ENCODE results near the gene VTA1. TPM values are rescaled to one million over a fixed set of nuclear protein-coding genes. Genes with fewer than 3 reads are reported as not detected.

VTA1 gene
- total and polyA plus RNA-seq, 2 of the 4 experiments (the other 2 are of a cell fraction), result 60.9 to 120 TPM

DNA sequence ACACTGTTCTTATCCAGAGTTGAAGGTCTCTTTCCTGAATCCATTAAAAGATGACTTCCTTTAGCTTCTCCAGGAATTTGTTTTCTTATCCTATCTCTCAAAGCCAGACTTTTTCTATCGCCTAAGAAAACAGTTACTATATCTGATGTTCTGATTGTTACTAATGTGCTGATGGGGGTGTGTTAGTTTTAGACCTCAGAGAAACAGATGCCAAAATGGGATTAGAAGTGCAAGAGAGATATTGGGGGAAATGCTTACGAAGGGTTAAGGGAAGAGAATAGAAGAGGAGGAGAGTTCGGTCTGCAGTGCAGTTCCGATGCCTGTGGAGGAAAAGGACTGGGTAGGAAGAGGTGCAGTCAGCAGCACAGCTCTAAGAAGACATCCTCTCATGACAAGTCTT lies 119.0 kb downstream of the VTA1 start:
- no peak overlapping the region for H3K4me3 ChIP-seq (ENCODE audit: insufficient read depth, low read depth, low read length)
- H3K4ac ChIP-seq (ENCODE audit: low read depth, low read length), result no peak overlapping the region
- H2BK120ac ChIP-seq (ENCODE audit: low read depth, low read length), result no peak overlapping the region
- peaks cover 3% of the 10 kb centered on the region; the same call in 1 of the 2 replicates for H3K9me3 ChIP-seq (ENCODE audit: control insufficient read depth, insufficient read depth, low read length)
- H3K14ac ChIP-seq (replicated peaks; ENCODE audit: low read depth, low read length), result no peak overlapping the region
- H2AK5ac ChIP-seq (ENCODE audit: low read depth, low read length), result no peak overlapping the region
- DNase-seq, result no peak
- H2BK20ac ChIP-seq (ENCODE audit: low read depth, low read length), result no peak overlapping the region
- H3K79me1 ChIP-seq (ENCODE audit: low read depth in 1 of 2, low read length in 2 of 2), result no peaks in the 10 kb centered on the region
- H4K91ac ChIP-seq (ENCODE audit: insufficient read depth, low read depth, low read length), result no peak overlapping the region
- ATAC-seq (ENCODE audit: low read depth), result no peak
- dilution Hi-C loops (cut with HindIII; ENCODE audit: low sequenced_read_pairs, unreplicated experiment), result no loop called here
- H2BK15ac ChIP-seq (ENCODE audit: low read depth, low read length), result no peak overlapping the region
- H2AFZ ChIP-seq (replicated peaks; ENCODE audit: low read length, poor library complexity), result no peak overlapping the region
- ChIA-PET POLR2A (ENCODE audit: unreplicated experiment) (no interaction called here), CTCF (no interaction called here)
- no peaks in the 10 kb centered on the region for H3K27me3 ChIP-seq (ENCODE audit: control insufficient read depth, insufficient read depth, low read length)
- H3K4me2 ChIP-seq (ENCODE audit: low read depth, low read length), result no peak overlapping the region
- H3K9me1 ChIP-seq (ENCODE audit: insufficient read depth, low read length), result no peaks in the 10 kb centered on the region
- H3K27ac ChIP-seq (ENCODE audit: insufficient read depth, low read length), result no peak overlapping the region
- no peak overlapping the region for H2BK5ac ChIP-seq (ENCODE audit: low read depth, low read length, poor library complexity, severe bottlenecking)
- no peak overlapping the region for H2AK9ac ChIP-seq (replicated peaks; ENCODE audit: low read depth, low read length, poor library complexity)
- H4K5ac ChIP-seq (ENCODE audit: low read depth, low read length), result no peak overlapping the region
- peaks cover 3% of the 10 kb centered on the region; the same call in 1 of the 2 replicates for H3K4me1 ChIP-seq (ENCODE audit: control insufficient read depth, insufficient read depth, low read length)
- H3K56ac ChIP-seq (ENCODE audit: extremely low read depth, insufficient read depth, low read length), result no peak overlapping the region
- H3K9ac ChIP-seq (ENCODE audit: low read depth, low read length), result no peak overlapping the region
- no peak overlapping the region for H3K23ac ChIP-seq (ENCODE audit: low read depth, low read length)
- WGBS, 2 experiments (ENCODE audit: extremely low coverage in 2 of 2, insufficient read length in 1 of 2), result 100% methylated on average over 1 to 2 of the region's 4 CpGs
- TF ChIP-seq RCOR1 (IDR thresholded peaks at IDR 0.05; ENCODE audit: insufficient replicate concordance, low read length), result no peak
- TF ChIP-seq SMC3 (IDR thresholded peaks at IDR 0.05; ENCODE audit: low read depth, low read length), result no peak
- TF ChIP-seq RAD21 (IDR thresholded peaks at IDR 0.05; ENCODE audit: low read length), result no peak
- no peak for TF ChIP-seq MAZ (IDR thresholded peaks at IDR 0.05; ENCODE audit: borderline replicate concordance, low read depth, low read length)
- TF ChIP-seq FOS (IDR thresholded peaks at IDR 0.05; ENCODE audit: low read depth, low read length), result no peak
- TF ChIP-seq, protein P1, sequence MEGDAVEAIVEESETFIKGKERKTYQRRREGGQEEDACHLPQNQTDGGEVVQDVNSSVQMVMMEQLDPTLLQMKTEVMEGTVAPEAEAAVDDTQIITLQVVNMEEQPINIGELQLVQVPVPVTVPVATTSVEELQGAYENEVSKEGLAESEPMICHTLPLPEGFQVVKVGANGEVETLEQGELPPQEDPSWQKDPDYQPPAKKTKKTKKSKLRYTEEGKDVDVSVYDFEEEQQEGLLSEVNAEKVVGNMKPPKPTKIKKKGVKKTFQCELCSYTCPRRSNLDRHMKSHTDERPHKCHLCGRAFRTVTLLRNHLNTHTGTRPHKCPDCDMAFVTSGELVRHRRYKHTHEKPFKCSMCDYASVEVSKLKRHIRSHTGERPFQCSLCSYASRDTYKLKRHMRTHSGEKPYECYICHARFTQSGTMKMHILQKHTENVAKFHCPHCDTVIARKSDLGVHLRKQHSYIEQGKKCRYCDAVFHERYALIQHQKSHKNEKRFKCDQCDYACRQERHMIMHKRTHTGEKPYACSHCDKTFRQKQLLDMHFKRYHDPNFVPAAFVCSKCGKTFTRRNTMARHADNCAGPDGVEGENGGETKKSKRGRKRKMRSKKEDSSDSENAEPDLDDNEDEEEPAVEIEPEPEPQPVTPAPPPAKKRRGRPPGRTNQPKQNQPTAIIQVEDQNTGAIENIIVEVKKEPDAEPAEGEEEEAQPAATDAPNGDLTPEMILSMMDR (conservative IDR thresholded peaks at IDR 0.05; ENCODE audit: low read depth, low read length), result no peak
- no peak for TF ChIP-seq MXI1 (IDR thresholded peaks at IDR 0.05; ENCODE audit: borderline replicate concordance, low read depth, low read length)
- TF ChIP-seq MAFK (IDR thresholded peaks at IDR 0.05; ENCODE audit: low read depth, low read length), result no peak
- TF ChIP-seq CHD1 (IDR thresholded peaks at IDR 0.05; ENCODE audit: low read depth, low read length), result no peak
- TF ChIP-seq BHLHE40 (IDR thresholded peaks at IDR 0.05; ENCODE audit: low read depth, low read length), result no peak
- TF ChIP-seq RFX5 (IDR thresholded peaks at IDR 0.05; ENCODE audit: low read depth, low read length), result no peak
- TF ChIP-seq CEBPB (IDR thresholded peaks at IDR 0.05; ENCODE audit: low read depth, low read length), result no peak
- no peak overlapping the region for H3K18ac ChIP-seq (ENCODE audit: low read depth, low read length)
- H3K36me3 ChIP-seq (ENCODE audit: control insufficient read depth, insufficient read depth, low read length), result no peaks in the 10 kb centered on the region
- intact Hi-C loops (cut with micrococcal nuclease), result no loop called here
- no TSS peak for BruUV-seq (replicated peaks)
- no peaks in the 10 kb centered on the region for H4K20me1 ChIP-seq (ENCODE audit: insufficient read depth, low read length)
- in situ Hi-C loops (cut with MboI; ENCODE audit: low sequenced_read_pairs), result no loop called here
- H4K8ac ChIP-seq (ENCODE audit: low read depth in 2 of 2, low read length in 2 of 2), result no peak overlapping the region

Data from IMR-90 (cell line).